ENCODE results near the gene CLDN5.
A peak's percentile ranks its signal among the peaks of the same experiment; 100 is the strongest.

The CLDN5 gene

GRCh38 chr22:19476023-19476422, 48.2 kb downstream of the CLDN5 start:
- Histone ChIP-seq H3K9me3 (ENCODE audit: severe bottlenecking) (no peaks in the 10 kb centered on the region), H3K27me3 (ENCODE audit: insufficient read depth, low read depth, severe bottlenecking) (no peaks in the 10 kb centered on the region), H3K36me3 (peaks cover 41% of the 10 kb centered on the region), H3K27ac (no peak overlapping the region), H3K4me3 (ENCODE audit: low read depth, low read length) (no peak overlapping the region)
- no peak for DNase-seq
- TF ChIP-seq CTCF (IDR thresholded peaks at IDR 0.05; ENCODE audit: low read depth, low read length), result no peak

- DNase-seq, result peak; percentile 22
Measured at GRCh38 chr22:19473578-19473977, 50.6 kb downstream of the CLDN5 start.

More at GRCh38 chr22:19473578-19473977, 50.6 kb downstream of the CLDN5 start:
- H3K27me3 ChIP-seq (ENCODE audit: insufficient read depth, low read depth, severe bottlenecking), result no peaks in the 10 kb centered on the region
- TF ChIP-seq CTCF (IDR thresholded peaks at IDR 0.05; ENCODE audit: low read depth, low read length), result peak; percentile 35
- H3K4me3 ChIP-seq (ENCODE audit: low read depth, low read length), result no peak overlapping the region
- H3K9me3 ChIP-seq (ENCODE audit: severe bottlenecking), result no peaks in the 10 kb centered on the region
- H3K36me3 ChIP-seq, result peaks cover 63% of the 10 kb centered on the region
- H3K27ac ChIP-seq, result no peak overlapping the region
